IgD-negative memory B cell (primary cell): ENCODE data around the gene PHACTR3. TPM values are rescaled to one million over a fixed set of nuclear protein-coding genes. Genes with fewer than 3 reads are reported as not detected.

Source experiments
- H3K27ac Mint-ChIP-seq, 3 donors: one replicate each; pipeline ENCODE4 v1.8.0; 2020 to 2022; ENCODE audit warnings: mild to moderate bottlenecking in 3 of 3, mixed read lengths in 3 of 3, moderate library complexity in 1 of 3
- H3K27me3 Mint-ChIP-seq: one replicate; pipeline ENCODE4 v1.8.0; 2021; ENCODE audit warnings: mixed read lengths
- H3K36me3 Mint-ChIP-seq: one replicate; pipeline ENCODE4 v1.8.0; 2020; ENCODE audit warnings: mild to moderate bottlenecking, mixed read lengths
- H3K4me1 Mint-ChIP-seq, 3 donors: one replicate each; pipeline ENCODE4 v1.8.0; 2020 to 2022; ENCODE audit warnings: mixed read lengths in 3 of 3, mild to moderate bottlenecking in 1 of 3
- H3K4me3 Mint-ChIP-seq, 4 donors: one replicate each; pipeline ENCODE4 v1.8.0; 2020 to 2022; ENCODE audit warnings: mild to moderate bottlenecking in 4 of 4, mixed read lengths in 4 of 4, moderate library complexity in 3 of 4
- H3K9me3 Mint-ChIP-seq, 3 donors: one replicate each; pipeline ENCODE4 v1.8.0; 2020 to 2021; ENCODE audit warnings: mixed read lengths in 3 of 3, mild to moderate bottlenecking in 1 of 3
- polyA plus RNA-seq: library from polyadenylated mRNA; unstranded; fragments of 300-500 nt; fragmentation: Illumina TruSeq; gene quantifications from one replicate; pipeline ENCODE4 v1.2.3, GENCODE V29; 2021

The PHACTR3 gene
- polyA plus RNA-seq, 1 donor from 2014 or later, result not detected

GRCh38 chr20:59807909-59808728 lies 203.8 kb downstream of the PHACTR3 start:
- Mint-ChIP-seq H3K36me3 (no peaks in the 10 kb centered on the region), H3K27ac (no peak overlapping the region), H3K27me3 (peaks cover 7% of the 10 kb centered on the region)

GRCh38 chr20:59808729-59809381 lies 204.5 kb downstream of the PHACTR3 start:
- Mint-ChIP-seq H3K4me3 (no peak overlapping the region), H3K9me3 (no peaks in the 10 kb centered on the region), H3K27me3 (peaks cover 7% of the 10 kb centered on the region), H3K4me1 (no peaks in the 10 kb centered on the region), H3K27ac (no peak overlapping the region), H3K36me3 (peaks cover 2% of the 10 kb centered on the region)

More at GRCh38 chr20:59807909-59808728, 203.8 kb downstream of the PHACTR3 start:
- Mint-ChIP-seq H3K4me3 (no peak overlapping the region), H3K4me1 (no peaks in the 10 kb centered on the region), H3K9me3 (no peaks in the 10 kb centered on the region)

DNA sequence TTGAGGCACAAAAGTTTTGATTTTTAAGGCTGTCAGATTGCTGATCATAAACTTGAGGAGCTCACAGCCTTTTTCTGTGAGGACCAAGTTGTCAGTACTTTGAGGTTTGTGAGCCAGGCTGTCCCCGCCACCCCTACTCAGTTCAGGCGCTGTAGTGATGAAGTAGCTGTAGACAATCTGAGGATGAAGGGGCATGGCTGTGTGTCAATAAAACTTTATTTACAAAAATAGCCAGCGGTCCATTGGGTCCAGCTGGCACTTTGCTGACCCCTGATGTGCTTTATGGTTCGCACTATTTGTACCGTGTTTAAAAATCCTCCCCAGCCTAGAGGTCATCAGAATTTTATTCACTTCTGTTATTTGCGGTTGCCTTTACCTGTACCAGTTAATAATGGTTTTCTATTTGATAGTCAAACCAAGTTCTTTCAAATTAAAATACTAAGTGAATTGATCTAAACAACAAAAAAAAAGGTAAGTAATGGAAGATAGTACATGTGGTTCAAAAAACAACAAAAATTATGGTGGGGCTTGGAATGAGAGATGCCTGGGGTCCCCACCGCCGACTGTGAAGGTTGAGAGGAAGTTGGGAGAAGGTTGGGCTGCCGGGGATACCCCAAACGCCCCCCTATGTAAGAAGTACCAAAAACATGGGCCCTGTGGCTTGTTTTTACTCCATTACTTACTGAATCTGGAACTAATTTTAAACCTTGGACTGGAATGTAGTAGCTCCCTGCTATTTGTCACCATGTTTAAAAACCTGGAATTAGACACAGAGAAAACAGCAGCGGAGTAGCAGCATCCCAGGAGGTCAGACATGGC lies 205.5 kb downstream of the PHACTR3 start:
- Mint-ChIP-seq H3K4me3 (no peak overlapping the region), H3K27me3 (peaks cover 6% of the 10 kb centered on the region), H3K9me3 (no peaks in the 10 kb centered on the region), H3K36me3 (peaks cover 2% of the 10 kb centered on the region), H3K4me1 (no peaks in the 10 kb centered on the region), H3K27ac (no peak overlapping the region)

GRCh38 chr20:59810449-59811187 lies 206.3 kb downstream of the PHACTR3 start:
- Mint-ChIP-seq H3K4me1 (no peaks in the 10 kb centered on the region), H3K36me3 (peaks cover 2% of the 10 kb centered on the region), H3K27ac (no peak overlapping the region), H3K4me3 (no peak overlapping the region), H3K9me3 (no peaks in the 10 kb centered on the region), H3K27me3 (peaks cover 3% of the 10 kb centered on the region)

- Mint-ChIP-seq H3K27ac (no peak overlapping the region), H3K9me3 (no peaks in the 10 kb centered on the region), H3K4me3 (no peak overlapping the region), H3K36me3 (peaks cover 2% of the 10 kb centered on the region), H3K27me3 (peaks cover 3% of the 10 kb centered on the region), H3K4me1 (no peaks in the 10 kb centered on the region)
Observed at GRCh38 chr20:59811681-59812171, 207.4 kb downstream of the PHACTR3 start.

- Mint-ChIP-seq H3K27me3 (peaks cover 3% of the 10 kb centered on the region), H3K4me3 (no peak overlapping the region), H3K27ac (no peak overlapping the region), H3K36me3 (peaks cover 2% of the 10 kb centered on the region), H3K4me1 (no peaks in the 10 kb centered on the region), H3K9me3 (no peaks in the 10 kb centered on the region)
Observed at GRCh38 chr20:59812286-59813125, 208.2 kb downstream of the PHACTR3 start.

- H3K9me3 Mint-ChIP-seq, result no peaks in the 10 kb centered on the region
- H3K4me3 Mint-ChIP-seq, result no peak overlapping the region
- H3K27ac Mint-ChIP-seq, result no peak overlapping the region
- H3K27me3 Mint-ChIP-seq, result peaks cover 3% of the 10 kb centered on the region
- H3K36me3 Mint-ChIP-seq, result peaks cover 2% of the 10 kb centered on the region
- H3K4me1 Mint-ChIP-seq, result no peaks in the 10 kb centered on the region
Observed at GRCh38 chr20:59813126-59813947, 209.0 kb downstream of the PHACTR3 start.

GRCh38 chr20:59813948-59814839 lies 209.9 kb downstream of the PHACTR3 start:
- no peaks in the 10 kb centered on the region for H3K9me3 Mint-ChIP-seq
- no peak overlapping the region for H3K27ac Mint-ChIP-seq
- no peak overlapping the region for H3K4me3 Mint-ChIP-seq
- peaks cover 3% of the 10 kb centered on the region for H3K27me3 Mint-ChIP-seq
- peaks cover 2% of the 10 kb centered on the region for H3K36me3 Mint-ChIP-seq
- no peaks in the 10 kb centered on the region for H3K4me1 Mint-ChIP-seq

DNA sequence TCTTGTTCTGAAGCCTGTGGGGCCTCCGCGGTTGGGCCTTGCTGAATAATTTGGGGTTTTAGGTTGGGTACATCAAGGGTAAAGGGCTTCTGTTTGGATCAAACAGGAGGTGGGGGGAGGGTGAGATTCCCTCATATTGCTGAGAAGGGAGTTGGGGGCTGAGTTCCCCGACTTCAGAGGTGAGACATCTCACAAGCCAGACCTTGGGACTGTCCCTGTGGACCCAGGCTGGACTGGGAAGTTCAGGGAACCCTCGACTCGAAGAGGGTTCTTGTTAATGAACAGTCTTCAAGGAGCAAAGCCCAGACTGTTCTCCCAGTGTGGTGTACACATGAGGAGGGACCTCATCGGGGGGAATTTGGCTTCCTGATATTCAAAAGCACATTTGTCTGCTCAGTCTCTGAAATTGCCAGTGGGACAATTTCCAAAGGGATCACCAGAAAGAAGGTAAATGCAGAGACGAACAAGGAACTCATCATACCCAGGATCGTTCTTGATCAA lies 210.6 kb downstream of the PHACTR3 start:
- Mint-ChIP-seq H3K36me3 (peaks cover 2% of the 10 kb centered on the region), H3K27ac (no peak overlapping the region), H3K4me3 (no peak overlapping the region), H3K4me1 (no peaks in the 10 kb centered on the region), H3K27me3 (peaks cover 3% of the 10 kb centered on the region), H3K9me3 (no peaks in the 10 kb centered on the region)

- Mint-ChIP-seq H3K27me3 (peaks cover 3% of the 10 kb centered on the region), H3K36me3 (peaks cover 2% of the 10 kb centered on the region), H3K4me1 (no peaks in the 10 kb centered on the region), H3K4me3 (no peak overlapping the region), H3K27ac (no peak overlapping the region), H3K9me3 (peaks cover 0 to 4% (median 0%) of the 10 kb centered on the region in 3 donors)
Observed at GRCh38 chr20:59816146-59816738, 211.9 kb downstream of the PHACTR3 start.

GRCh38 chr20:59817406-59817805 lies 213.1 kb downstream of the PHACTR3 start:
- Mint-ChIP-seq H3K27ac (no peak overlapping the region), H3K4me1 (no peaks in the 10 kb centered on the region), H3K36me3 (peaks cover 3% of the 10 kb centered on the region), H3K9me3 (peaks cover 0 to 4% (median 0%) of the 10 kb centered on the region in 3 donors), H3K4me3 (no peak overlapping the region), H3K27me3 (peaks cover under 1% of the 10 kb centered on the region)
